GM12872 (cell line): ENCODE results near the gene DTNA.

ENCODE experiments used
- TF ChIP-seq, protein P1 (sequence below): IDR thresholded peaks from 3 replicates; pipeline ENCODE4 v1.5.1; 2011; ENCODE audit warnings: low read depth, mild to moderate bottlenecking, low read length, moderate library complexity; ENCODE audit not compliant: insufficient read depth

The DTNA gene

DNA sequence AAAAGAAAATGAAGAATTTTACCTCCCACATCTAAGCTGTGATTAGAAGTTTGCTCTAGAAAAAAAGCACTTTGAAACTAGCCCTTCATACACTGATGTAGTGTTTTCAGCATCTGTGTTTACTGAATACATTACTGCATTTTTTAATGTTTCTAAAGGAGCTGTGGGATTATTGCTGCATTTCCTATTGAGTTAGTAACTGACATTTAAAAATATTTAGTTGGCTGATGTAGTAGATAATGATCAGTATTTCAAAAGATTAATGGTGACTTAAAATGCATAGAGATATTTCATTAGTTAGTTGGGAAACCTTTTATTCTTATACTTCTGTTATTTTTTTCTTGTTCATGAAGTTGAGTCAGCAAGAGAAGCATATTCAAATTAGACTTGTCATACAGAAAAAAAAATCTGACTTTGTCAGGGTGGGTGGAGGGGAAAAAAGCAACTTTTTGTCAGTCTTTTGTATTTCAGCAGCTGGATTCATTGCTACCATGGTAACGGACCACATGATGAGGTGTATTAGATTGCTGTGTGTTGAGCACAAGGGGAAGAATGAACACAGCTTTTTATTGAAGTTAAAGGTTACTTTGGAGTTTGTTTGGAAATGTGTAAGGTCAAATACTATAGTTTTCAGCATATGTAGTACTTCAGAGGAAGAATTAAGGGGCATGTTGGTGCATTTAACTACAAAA, at the start of gene DTNA:
Gene DTNA (plus strand): TSS at position 549 of the 692 bp plus-strand sequence. CDS start 45,679 bp downstream, outside the sequence.
- TF ChIP-seq, protein P1, sequence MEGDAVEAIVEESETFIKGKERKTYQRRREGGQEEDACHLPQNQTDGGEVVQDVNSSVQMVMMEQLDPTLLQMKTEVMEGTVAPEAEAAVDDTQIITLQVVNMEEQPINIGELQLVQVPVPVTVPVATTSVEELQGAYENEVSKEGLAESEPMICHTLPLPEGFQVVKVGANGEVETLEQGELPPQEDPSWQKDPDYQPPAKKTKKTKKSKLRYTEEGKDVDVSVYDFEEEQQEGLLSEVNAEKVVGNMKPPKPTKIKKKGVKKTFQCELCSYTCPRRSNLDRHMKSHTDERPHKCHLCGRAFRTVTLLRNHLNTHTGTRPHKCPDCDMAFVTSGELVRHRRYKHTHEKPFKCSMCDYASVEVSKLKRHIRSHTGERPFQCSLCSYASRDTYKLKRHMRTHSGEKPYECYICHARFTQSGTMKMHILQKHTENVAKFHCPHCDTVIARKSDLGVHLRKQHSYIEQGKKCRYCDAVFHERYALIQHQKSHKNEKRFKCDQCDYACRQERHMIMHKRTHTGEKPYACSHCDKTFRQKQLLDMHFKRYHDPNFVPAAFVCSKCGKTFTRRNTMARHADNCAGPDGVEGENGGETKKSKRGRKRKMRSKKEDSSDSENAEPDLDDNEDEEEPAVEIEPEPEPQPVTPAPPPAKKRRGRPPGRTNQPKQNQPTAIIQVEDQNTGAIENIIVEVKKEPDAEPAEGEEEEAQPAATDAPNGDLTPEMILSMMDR = no peak

DNA sequence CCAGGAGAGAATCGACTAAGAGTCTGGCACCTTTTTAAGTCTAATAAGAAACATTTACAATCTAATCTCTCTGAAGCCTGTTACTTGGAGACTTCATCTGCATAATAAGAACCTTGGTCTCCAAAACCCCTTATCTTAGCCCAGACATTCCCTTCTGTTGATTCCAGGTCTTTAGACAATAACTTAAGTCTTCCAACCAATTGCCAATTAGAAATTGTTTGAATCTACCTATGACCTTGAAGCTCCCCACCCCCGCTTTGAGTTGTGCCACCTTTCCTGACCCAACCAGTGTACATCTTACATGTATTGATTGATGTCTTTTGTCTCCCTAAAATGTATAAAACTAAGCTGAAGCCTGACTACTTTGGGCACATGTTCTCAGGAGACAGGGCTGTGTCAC, 49.5 kb upstream of the DTNA start:
- TF ChIP-seq, protein P1 = no peak

DNA sequence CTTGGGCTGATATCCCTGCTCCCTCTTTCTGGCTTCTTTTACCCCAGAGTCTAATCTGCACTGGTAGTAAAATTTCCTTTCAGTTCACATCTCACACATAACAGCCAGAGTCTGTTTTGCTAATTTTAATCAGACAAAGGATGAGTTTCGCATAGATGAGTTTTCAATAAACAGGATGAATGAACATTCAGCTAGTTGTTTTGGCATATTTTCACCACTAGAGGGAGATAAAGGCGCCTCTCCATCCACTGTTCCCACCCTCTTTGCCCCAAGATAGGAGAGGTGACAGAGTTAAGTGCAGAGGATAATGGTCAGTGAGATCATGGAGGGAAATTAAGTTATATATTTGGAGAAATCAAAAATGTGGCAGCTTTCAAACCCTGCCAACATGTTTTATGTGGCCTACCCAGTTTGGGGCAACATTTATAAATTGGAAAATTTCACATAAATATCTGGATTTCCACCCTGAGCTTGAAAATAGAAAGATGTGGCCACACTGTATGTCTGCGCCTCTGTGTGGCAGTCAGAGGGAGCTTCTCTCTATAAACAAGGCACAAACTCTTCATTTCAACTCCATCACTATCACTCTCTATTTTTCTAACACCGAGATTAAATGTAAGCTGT, 48.5 kb upstream of the DTNA start:
- TF ChIP-seq, protein P1 = peak; percentile 81

DNA sequence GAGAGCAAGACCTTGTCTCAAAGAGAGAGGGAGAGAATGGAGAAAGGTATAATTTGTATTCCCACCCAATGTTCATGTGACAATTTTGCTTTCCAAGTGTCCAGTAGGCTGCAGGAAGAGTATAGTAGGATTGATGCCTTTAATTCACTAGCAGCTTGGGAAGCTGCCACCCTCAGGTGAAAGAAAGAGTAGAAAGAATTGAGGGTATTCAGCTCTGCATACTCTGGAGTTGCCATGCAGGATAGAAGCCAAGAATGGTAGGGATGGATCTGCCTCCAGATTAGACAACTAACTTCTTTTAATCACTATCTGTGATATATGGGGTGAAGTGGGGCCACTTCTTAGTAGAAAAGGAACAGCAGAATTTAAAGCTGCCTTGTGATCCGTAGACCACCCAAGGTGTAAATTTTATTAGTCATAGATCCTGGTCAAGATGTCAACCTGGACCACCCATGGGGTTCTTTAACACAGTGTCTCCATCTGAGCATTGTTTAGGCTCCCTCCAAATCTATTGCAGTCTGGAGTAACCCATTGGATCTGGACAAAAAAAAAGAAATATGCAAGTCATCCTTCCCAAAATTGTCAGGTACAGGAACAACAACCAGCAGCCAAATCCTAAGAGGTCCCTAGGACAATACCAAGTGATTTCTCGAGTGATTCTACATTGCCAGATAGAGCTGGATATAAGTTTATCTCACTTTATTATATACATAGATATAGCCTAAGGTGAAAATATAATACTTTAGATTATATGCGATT, 33.1 kb upstream of the DTNA start:
- TF ChIP-seq, protein P1 = no peak

DNA sequence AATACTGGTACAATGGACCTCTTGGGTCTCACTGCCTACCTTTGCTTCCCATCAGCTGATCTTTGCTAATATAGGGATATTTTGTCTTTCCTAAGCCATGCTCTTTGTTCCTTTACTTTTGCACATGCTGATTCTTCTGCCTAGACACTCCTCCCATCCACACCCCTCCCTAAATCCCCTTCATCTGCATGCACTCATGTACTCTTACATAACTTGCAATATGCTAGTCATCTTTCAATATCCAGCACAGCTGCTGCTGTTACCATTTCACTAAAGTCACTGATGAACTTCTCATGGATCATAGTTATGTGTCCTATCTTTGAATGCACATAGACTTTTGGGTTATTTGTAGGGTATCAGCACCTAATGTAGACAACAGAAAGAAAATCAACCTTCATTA, 18.5 kb upstream of the DTNA start:
- TF ChIP-seq, protein P1 = no peak

DNA sequence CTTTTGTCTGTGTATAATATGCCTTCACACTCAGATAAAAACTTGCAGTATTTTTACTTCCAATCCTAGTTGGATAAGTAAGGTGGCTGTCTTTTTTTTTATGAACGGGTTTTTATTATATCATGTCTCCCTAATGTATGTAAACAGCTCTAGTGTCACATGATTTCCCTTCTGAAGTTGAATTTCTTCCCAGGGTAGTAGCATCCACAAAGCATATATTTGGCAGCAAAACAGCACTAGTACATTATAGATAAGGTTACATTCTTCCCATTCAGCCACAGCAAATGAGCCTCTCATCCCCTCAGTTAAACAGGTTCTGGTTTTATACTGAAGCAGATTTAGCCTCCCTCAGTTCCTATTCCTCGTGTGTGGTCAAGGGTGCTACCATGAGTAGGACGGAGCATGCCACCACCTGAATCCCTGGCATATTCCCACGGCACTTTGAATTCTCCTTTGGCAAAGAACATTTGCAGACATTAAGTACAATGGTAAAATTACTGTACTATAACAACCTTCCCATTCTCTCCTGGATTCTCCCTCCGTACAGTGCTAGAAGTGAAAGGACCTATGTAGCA, 15.4 kb upstream of the DTNA start:
- TF ChIP-seq, protein P1 = no peak

DNA sequence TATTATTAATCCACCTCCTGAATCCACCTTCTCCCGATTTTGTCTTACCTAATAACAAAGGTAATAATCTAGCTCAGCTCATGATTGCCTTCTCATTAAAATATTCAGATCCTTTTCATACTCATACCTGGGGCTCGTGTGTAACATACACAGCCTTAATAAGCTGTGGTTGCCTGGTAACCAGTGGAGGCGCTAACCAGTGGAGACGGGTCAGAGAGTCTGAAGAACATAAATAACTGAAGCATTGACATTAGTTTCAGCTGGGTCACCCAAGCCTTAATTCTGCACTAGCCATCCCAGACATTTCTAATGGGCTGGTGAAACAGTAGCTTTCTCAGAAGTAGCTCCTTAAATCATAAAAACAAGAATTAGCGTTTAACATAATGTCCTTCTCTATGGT, 14.8 kb upstream of the DTNA start:
- TF ChIP-seq, protein P1 = no peak
